ENCODE measurements around the gene ZNF366. TPM values are rescaled to one million over a fixed set of nuclear protein-coding genes. Genes with fewer than 3 reads are reported as not detected.

ZNF366 gene
- total and polyA plus RNA-seq, 2 of the 13 experiments (the other 11 are each of a cell fraction or from before 2014, with no cell fraction given), result not detected

DNA sequence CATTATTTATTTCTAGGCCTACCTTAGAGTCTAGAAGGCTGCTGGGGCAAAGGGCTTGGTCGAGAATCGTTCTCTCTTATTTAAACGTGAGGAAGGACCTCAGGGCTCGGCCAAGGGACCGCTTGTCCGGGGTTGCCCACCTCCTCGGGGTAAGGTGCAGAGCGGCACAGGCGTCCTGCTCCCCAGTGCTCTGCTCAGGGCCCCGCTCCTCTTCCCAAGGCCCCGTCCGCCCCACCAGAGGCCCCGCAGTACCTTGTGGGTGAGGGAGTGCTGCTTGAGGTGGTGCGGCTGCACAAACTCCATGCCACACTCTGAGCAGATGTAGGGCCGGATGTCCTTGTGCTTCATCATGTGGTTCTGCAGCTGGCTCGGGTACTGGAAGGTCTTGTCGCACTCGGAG lies 47.3 kb downstream of the ZNF366 start:
- Histone ChIP-seq H3K27me3 (ENCODE audit: control insufficient read depth in 1 of 2, insufficient read depth in 2 of 2, low read length in 2 of 2) (peaks cover 0 to 5% of the 10 kb centered on the region in 2 experiments; a peak in 2 of 5 replicates), H3K9ac (ENCODE audit: insufficient read depth, low read depth, low read length) (no peak overlapping the region), H4K20me1 (ENCODE audit: insufficient read depth, low read length) (no peaks in the 10 kb centered on the region), H3K79me2 (ENCODE audit: insufficient read depth, low read length) (no peaks in the 10 kb centered on the region), H3K27ac (ENCODE audit: extremely low read length, insufficient read depth, low read length) (no peak overlapping the region), H3K36me3 (replicated peaks in 1 of 2; ENCODE audit: control insufficient read depth in 1 of 2, insufficient read depth in 2 of 2, low read length in 2 of 2) (no peaks in the 10 kb centered on the region), H3K4me1 (ENCODE audit: insufficient read depth, low read length) (no peaks in the 10 kb centered on the region), H2AFZ (ENCODE audit: low read length) (no peak overlapping the region), H3K9me3 (ENCODE audit: low read length) (no peaks in the 10 kb centered on the region), H3K4me3 (replicated peaks in 1 of 3; ENCODE audit: insufficient read depth in 1 of 3, low read depth in 2 of 3, low read length in 3 of 3) (no peak overlapping the region), H3K4me2 (ENCODE audit: low read depth, low read length) (no peak overlapping the region)
- ChIA-PET POLR2A (no interaction called here), CTCF (ENCODE audit: low intra/inter-chr PET ratio, low total read pairs) (no interaction called here)
- TF ChIP-seq RFX1 (IDR thresholded peaks at IDR 0.05), result no peak
- ATAC-seq (no peak), DNase-seq (ENCODE audit: low spot score) (no peak), FAIRE-seq (no peak)
- no TSS peak for BruUV-seq (replicated peaks)
- intact Hi-C loops (cut with micrococcal nuclease; ENCODE audit: unreplicated experiment), result no loop called here
- in situ Hi-C loops (cut with HindIII; ENCODE audit: extremely low pct_ligation_motif_present, low pct_unique_long_range_greater_than_20kb), result no loop called here
- WGBS (ENCODE audit: low lambda C conversion rate), result 40% methylated on average over 3 of the region's 18 CpGs

DNA sequence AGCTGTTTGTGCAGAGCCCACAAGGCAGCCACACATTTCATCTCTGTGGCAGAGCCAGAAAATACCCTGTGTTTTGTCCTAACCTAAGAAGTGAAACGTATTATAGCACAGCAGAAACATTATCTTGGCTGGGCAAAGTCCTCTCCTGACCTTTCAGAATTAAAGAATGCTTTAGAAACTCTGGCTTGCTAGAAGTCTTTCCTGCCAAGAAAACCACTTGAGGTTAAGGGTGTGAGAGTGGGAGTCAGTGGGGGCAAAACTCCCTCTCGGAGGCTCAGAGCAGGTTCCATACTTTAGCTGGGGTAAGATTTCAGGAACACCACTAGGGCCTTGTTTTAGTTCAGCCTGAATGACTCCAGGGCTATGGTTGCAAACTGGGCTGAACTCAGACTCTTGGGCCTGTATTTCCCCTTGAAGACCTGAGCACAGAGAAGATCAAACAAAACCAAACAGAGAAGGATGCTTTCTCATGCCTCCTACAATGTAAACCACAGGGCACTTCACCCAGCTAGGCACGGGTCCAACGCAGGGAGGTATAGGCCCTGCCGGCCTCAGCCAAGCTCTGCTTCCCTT lies 48.0 kb downstream of the ZNF366 start:
- intact Hi-C loops (cut with micrococcal nuclease; ENCODE audit: unreplicated experiment), result no loop called here
- ChIA-PET CTCF (ENCODE audit: low intra/inter-chr PET ratio, low total read pairs) (no interaction called here), POLR2A (no interaction called here)
- no peak for ATAC-seq
- Histone ChIP-seq H3K4me3 (replicated peaks in 1 of 3; ENCODE audit: insufficient read depth in 1 of 3, low read depth in 2 of 3, low read length in 3 of 3) (no peak overlapping the region), H3K27me3 (ENCODE audit: control insufficient read depth in 1 of 2, insufficient read depth in 2 of 2, low read length in 2 of 2) (peaks cover 0 to 4% of the 10 kb centered on the region in 2 experiments; a peak in 2 of 5 replicates), H3K4me1 (ENCODE audit: insufficient read depth, low read length) (no peaks in the 10 kb centered on the region), H3K36me3 (replicated peaks in 1 of 2; ENCODE audit: control insufficient read depth in 1 of 2, insufficient read depth in 2 of 2, low read length in 2 of 2) (no peaks in the 10 kb centered on the region), H4K20me1 (ENCODE audit: insufficient read depth, low read length) (no peaks in the 10 kb centered on the region), H3K9ac (ENCODE audit: insufficient read depth, low read depth, low read length) (no peak overlapping the region), H2AFZ (ENCODE audit: low read length) (no peak overlapping the region), H3K9me3 (ENCODE audit: low read length) (no peaks in the 10 kb centered on the region), H3K79me2 (ENCODE audit: insufficient read depth, low read length) (no peaks in the 10 kb centered on the region), H3K4me2 (ENCODE audit: low read depth, low read length) (no peak overlapping the region), H3K27ac (ENCODE audit: extremely low read length, insufficient read depth, low read length) (no peak overlapping the region)
- 9% methylated on average over 1 of the region's 5 CpGs for WGBS (ENCODE audit: low lambda C conversion rate)
- no peak for DNase-seq (ENCODE audit: low spot score)
- TF ChIP-seq SNAI1 (CRISPR knock-in tag; IDR thresholded peaks at IDR 0.05; ENCODE audit: borderline replicate concordance), result no peak
- TF ChIP-seq, protein P1, sequence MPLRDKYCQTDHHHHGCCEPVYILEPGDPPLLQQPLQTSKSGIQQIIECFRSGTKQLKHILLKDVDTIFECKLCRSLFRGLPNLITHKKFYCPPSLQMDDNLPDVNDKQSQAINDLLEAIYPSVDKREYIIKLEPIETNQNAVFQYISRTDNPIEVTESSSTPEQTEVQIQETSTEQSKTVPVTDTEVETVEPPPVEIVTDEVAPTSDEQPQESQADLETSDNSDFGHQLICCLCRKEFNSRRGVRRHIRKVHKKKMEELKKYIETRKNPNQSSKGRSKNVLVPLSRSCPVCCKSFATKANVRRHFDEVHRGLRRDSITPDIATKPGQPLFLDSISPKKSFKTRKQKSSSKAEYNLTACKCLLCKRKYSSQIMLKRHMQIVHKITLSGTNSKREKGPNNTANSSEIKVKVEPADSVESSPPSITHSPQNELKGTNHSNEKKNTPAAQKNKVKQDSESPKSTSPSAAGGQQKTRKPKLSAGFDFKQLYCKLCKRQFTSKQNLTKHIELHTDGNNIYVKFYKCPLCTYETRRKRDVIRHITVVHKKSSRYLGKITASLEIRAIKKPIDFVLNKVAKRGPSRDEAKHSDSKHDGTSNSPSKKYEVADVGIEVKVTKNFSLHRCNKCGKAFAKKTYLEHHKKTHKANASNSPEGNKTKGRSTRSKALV (CRISPR knock-in tag; IDR thresholded peaks at IDR 0.05), result no peak
- TF ChIP-seq PCBP2 (optimal IDR thresholded peaks at IDR 0.05; ENCODE audit: low read depth, low read length, poor library complexity, severe bottlenecking), result no peak
- no peak for TF ChIP-seq ZNF124 (CRISPR knock-in tag; IDR thresholded peaks at IDR 0.05)
- in situ Hi-C loops (cut with HindIII; ENCODE audit: extremely low pct_ligation_motif_present, low pct_unique_long_range_greater_than_20kb), result no loop called here
- FAIRE-seq, result no peak
- BruUV-seq (replicated peaks), result no TSS peak

Measured in HepG2 (cell line).